Measurements from ENCODE around the gene BTN2A1. TPM values are rescaled to one million over a fixed set of nuclear protein-coding genes. Genes with fewer than 3 reads are reported as not detected.

BTN2A1 gene
- polyA plus RNA-seq, 2 donors: 10.3 to 10.7 TPM

Other genes starting within 250 kb of the BTN2A1 start
- 1 to 10 TPM; 7.3 to 7.8 TPM for gene BTN3A2, start 92.8 kb upstream of the BTN2A1 start, polyA plus RNA-seq
- 1 to 10 TPM; 3.4 to 3.5 TPM for gene BTN2A2, start 74.8 kb upstream of the BTN2A1 start, polyA plus RNA-seq
- 1 to 10 TPM; 4.2 to 6.2 TPM for gene BTN3A1, start 55.7 kb upstream of the BTN2A1 start, polyA plus RNA-seq
- 1 to 10 TPM; 3.8 to 4.6 TPM for gene BTN3A3, start 17.5 kb upstream of the BTN2A1 start, polyA plus RNA-seq
- gene BTN1A1, start 42.3 kb downstream of the BTN2A1 start, polyA plus RNA-seq: not detected
- 10 to 100 TPM in 1 of 2 donors, 1 to 10 TPM in 1; 6.4 to 27.5 TPM for gene HMGN4, start 80.4 kb downstream of the BTN2A1 start, polyA plus RNA-seq
- 10 to 100 TPM in 1 of 2 donors, 1 to 10 TPM in 1; 7.9 to 17.8 TPM for gene ABT1, start 139.0 kb downstream of the BTN2A1 start, polyA plus RNA-seq
- gene ZNF322, start 201.8 kb downstream of the BTN2A1 start, polyA plus RNA-seq: 1 to 10 TPM; 3.0 to 3.2 TPM

Data from esophagus (tissue), 2 donors.